ENCODE results near the gene MS4A4A.

DNA sequence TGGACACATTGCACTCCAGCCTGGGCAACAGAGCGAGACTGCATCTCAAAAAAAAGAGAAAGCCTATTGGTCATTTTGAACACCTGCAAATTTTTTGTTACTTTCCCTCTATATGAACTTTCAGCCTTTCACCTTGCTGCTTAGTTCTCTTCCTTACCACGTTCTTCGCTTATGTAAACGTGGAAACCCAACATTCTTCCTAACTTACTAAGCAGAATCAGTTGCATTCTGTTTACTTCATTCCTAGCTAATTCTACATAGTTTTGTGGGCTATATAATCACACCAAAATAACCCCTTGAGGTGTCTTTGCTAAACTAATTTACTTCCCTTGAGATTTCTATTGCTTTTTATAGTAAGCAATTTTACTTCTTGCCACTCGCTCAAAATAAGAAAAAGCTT is 23.2 kb downstream of the MS4A4A start:
- TF ChIP-seq POLR2A (IDR thresholded peaks at IDR 0.05) (no peak), POLR2AphosphoS5 (IDR thresholded peaks at IDR 0.05) (no peak), EP300 (IDR thresholded peaks at IDR 0.05; ENCODE audit: low read depth) (no peak)
- TF ChIP-seq, protein P1, sequence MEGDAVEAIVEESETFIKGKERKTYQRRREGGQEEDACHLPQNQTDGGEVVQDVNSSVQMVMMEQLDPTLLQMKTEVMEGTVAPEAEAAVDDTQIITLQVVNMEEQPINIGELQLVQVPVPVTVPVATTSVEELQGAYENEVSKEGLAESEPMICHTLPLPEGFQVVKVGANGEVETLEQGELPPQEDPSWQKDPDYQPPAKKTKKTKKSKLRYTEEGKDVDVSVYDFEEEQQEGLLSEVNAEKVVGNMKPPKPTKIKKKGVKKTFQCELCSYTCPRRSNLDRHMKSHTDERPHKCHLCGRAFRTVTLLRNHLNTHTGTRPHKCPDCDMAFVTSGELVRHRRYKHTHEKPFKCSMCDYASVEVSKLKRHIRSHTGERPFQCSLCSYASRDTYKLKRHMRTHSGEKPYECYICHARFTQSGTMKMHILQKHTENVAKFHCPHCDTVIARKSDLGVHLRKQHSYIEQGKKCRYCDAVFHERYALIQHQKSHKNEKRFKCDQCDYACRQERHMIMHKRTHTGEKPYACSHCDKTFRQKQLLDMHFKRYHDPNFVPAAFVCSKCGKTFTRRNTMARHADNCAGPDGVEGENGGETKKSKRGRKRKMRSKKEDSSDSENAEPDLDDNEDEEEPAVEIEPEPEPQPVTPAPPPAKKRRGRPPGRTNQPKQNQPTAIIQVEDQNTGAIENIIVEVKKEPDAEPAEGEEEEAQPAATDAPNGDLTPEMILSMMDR (IDR thresholded peaks at IDR 0.05), result no peak

All from transverse colon (tissue), 4 donors.